Measurements from ENCODE around the gene FYCO1.

FYCO1 gene

DNA sequence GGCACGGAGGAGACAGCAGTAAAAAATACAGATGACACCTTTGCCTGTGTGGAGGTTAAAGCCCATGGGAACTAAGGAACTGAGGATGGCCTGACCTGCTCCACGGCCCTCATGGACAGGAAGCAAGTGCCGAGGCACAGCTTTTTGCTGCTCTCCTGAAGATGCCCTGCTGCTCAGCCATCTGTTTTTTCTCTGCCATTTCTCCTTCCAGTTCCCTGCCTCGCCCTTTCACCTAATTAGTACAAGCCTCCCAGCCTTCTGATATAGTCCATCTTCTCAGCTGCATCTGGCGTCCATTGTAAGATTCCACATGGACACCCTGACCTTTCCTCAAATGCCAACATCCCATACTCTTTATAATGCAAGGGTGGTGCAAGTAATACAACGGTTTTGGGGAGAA, 64.1 kb downstream of the FYCO1 start:
- no peaks in the 10 kb centered on the region for H3K27me3 ChIP-seq (ENCODE audit: insufficient read depth, low read length)
- no peak overlapping the region for H3K4me3 ChIP-seq (ENCODE audit: low read depth, low read length)
- no peaks in the 10 kb centered on the region for H3K79me2 ChIP-seq (ENCODE audit: control insufficient read depth, insufficient read depth, low read length, unreplicated experiment)
- H3K36me3 ChIP-seq (ENCODE audit: insufficient read depth, low read length), result peaks cover 10% of the 10 kb centered on the region
- H2AFZ ChIP-seq (ENCODE audit: low read length, unreplicated experiment), result no peak overlapping the region
- H3K4me1 ChIP-seq (ENCODE audit: control insufficient read depth, insufficient read depth, low read length, unreplicated experiment), result peaks cover 5% of the 10 kb centered on the region
- no peak overlapping the region for H3K27ac ChIP-seq (ENCODE audit: low read depth, low read length)

- Histone ChIP-seq H3K36me3 (ENCODE audit: insufficient read depth, low read length) (peaks cover 5% of the 10 kb centered on the region; the same call in 1 of the 2 replicates), H3K4me1 (ENCODE audit: control insufficient read depth, insufficient read depth, low read length, unreplicated experiment) (peaks cover 7% of the 10 kb centered on the region), H3K27ac (ENCODE audit: low read depth, low read length) (no peak overlapping the region), H3K4me3 (ENCODE audit: low read depth, low read length) (no peak overlapping the region), H3K27me3 (ENCODE audit: insufficient read depth, low read length) (no peaks in the 10 kb centered on the region), H2AFZ (ENCODE audit: low read length, unreplicated experiment) (no peak overlapping the region), H3K79me2 (ENCODE audit: control insufficient read depth, insufficient read depth, low read length, unreplicated experiment) (no peaks in the 10 kb centered on the region)
Measured at GRCh38 chr3:45929042-45929679, 66.5 kb downstream of the FYCO1 start.

DNA sequence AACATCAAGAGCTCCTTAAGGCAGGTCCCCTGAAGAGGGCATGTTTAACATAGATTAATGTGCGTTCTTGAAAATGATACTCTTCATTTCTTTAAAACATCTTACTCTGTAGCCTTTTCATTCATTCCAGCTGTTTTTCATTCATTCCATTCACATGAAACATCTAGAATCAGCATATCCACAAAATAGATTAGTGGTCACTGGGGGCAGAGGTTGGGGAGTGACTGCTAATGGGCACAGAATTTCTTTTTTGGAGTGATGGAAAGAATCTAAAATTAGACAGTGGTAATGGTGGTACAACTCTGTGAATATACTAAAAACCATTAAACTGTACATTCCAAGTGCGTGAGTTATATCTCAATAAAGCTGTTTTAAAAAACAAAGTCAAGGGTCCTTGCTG, 67.7 kb downstream of the FYCO1 start:
- H3K79me2 ChIP-seq (ENCODE audit: control insufficient read depth, insufficient read depth, low read length, unreplicated experiment), result no peaks in the 10 kb centered on the region
- no peaks in the 10 kb centered on the region for H3K27me3 ChIP-seq (ENCODE audit: insufficient read depth, low read length)
- no peak overlapping the region for H2AFZ ChIP-seq (ENCODE audit: low read length, unreplicated experiment)
- H3K4me1 ChIP-seq (ENCODE audit: control insufficient read depth, insufficient read depth, low read length, unreplicated experiment), result peaks cover 13% of the 10 kb centered on the region
- H3K36me3 ChIP-seq (ENCODE audit: insufficient read depth, low read length), result peaks cover 12% of the 10 kb centered on the region; the same call in 1 of the 2 replicates
- H3K4me3 ChIP-seq (ENCODE audit: low read depth, low read length), result no peak overlapping the region
- H3K27ac ChIP-seq (ENCODE audit: low read depth, low read length), result no peak overlapping the region

DNA sequence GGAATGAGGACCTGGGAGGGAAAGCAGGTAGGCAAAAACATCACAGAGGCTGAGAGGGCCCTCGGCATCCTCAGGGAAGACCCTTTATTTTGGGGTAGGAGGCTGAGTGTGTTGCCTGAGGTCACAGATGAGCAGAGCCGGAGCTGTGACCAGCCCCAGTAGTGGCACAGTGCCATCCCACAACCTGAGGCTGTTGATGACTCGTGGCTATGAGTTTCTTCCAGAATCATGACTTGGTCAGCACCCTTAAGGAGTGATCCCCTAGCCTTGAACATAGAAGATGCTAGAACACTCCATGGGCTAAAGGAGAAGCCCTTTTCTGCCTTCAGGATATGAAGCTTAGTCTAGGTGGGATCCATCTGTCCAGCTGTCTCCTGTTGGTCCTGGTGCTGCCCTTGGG, 71.9 kb downstream of the FYCO1 start:
- H3K79me2 ChIP-seq (ENCODE audit: control insufficient read depth, insufficient read depth, low read length, unreplicated experiment), result no peaks in the 10 kb centered on the region
- no peaks in the 10 kb centered on the region for H3K27me3 ChIP-seq (ENCODE audit: insufficient read depth, low read length)
- peaks cover 8% of the 10 kb centered on the region; the same call in 1 of the 2 replicates for H3K36me3 ChIP-seq (ENCODE audit: insufficient read depth, low read length)
- peaks cover 13% of the 10 kb centered on the region for H3K4me1 ChIP-seq (ENCODE audit: control insufficient read depth, insufficient read depth, low read length, unreplicated experiment)
- H3K4me3 ChIP-seq (ENCODE audit: low read depth, low read length), result no peak overlapping the region
- no peak overlapping the region for H3K27ac ChIP-seq (ENCODE audit: low read depth, low read length)
- no peak overlapping the region for H2AFZ ChIP-seq (ENCODE audit: low read length, unreplicated experiment)

GRCh38 chr3:45922950-45923590, 72.6 kb downstream of the FYCO1 start:
- H3K79me2 ChIP-seq (ENCODE audit: control insufficient read depth, insufficient read depth, low read length, unreplicated experiment), result no peaks in the 10 kb centered on the region
- H3K4me1 ChIP-seq (ENCODE audit: control insufficient read depth, insufficient read depth, low read length, unreplicated experiment), result peaks cover 12% of the 10 kb centered on the region
- H3K36me3 ChIP-seq (ENCODE audit: insufficient read depth, low read length), result peaks cover 8% of the 10 kb centered on the region; the same call in 1 of the 2 replicates
- H3K4me3 ChIP-seq (ENCODE audit: low read depth, low read length), result no peak overlapping the region
- no peak overlapping the region for H2AFZ ChIP-seq (ENCODE audit: low read length, unreplicated experiment)
- no peak overlapping the region for H3K27ac ChIP-seq (ENCODE audit: low read depth, low read length)
- no peaks in the 10 kb centered on the region for H3K27me3 ChIP-seq (ENCODE audit: insufficient read depth, low read length)

- Histone ChIP-seq H3K27ac (ENCODE audit: low read depth, low read length) (no peak overlapping the region), H3K36me3 (ENCODE audit: insufficient read depth, low read length) (peaks cover 8% of the 10 kb centered on the region; the same call in 1 of the 2 replicates), H3K4me1 (ENCODE audit: control insufficient read depth, insufficient read depth, low read length, unreplicated experiment) (peaks cover 7% of the 10 kb centered on the region), H3K79me2 (ENCODE audit: control insufficient read depth, insufficient read depth, low read length, unreplicated experiment) (no peaks in the 10 kb centered on the region), H3K4me3 (ENCODE audit: low read depth, low read length) (no peak overlapping the region), H3K27me3 (ENCODE audit: insufficient read depth, low read length) (no peaks in the 10 kb centered on the region), H2AFZ (ENCODE audit: low read length, unreplicated experiment) (no peak overlapping the region)
Measured at GRCh38 chr3:45922039-45922326, 73.6 kb downstream of the FYCO1 start.

DNA sequence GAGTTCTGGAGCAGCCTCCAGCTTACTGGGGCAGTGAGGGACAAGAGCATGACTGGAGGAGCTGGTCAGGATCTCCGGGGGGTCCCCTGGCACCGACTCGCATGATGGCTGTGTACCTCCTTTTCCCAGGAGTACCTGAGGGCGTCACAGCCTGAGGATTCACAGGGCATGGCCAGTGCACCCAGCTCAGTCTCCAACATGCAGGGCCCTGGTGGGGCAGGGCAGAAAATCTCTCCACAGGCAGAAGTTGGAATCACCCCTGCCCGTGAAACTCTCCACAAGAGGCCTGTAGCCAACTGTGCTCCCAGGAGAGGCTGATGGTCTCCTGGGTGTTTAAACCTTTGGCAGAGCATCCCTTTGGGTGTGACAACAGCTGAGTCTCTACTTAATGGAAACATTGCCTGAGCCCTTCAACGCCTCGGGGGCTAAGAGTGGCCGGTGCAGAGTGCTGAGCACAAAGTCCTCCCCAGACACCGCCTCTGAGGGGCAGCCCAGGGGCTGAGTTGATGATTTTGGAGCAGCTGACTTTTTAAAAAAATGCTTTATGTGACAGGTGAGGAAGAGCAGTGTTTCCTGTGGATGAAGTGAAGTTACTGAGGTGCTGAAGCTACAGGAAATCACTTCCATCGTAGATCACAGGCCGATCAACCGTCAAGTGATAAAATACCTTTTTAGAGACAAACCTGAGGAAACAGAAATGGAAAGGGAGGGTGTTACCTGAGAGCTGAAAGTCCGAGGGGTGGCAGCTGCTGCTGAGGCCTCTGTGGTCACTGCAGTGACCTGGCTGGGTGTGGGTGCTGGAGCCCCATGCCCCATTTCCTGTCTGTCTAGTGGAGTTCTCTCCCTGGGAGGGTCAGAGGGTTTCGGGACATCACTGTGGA, 74.2 kb downstream of the FYCO1 start:
- Histone ChIP-seq H3K4me3 (ENCODE audit: low read depth, low read length) (no peak overlapping the region), H3K36me3 (ENCODE audit: insufficient read depth, low read length) (peaks cover 8% of the 10 kb centered on the region; the same call in 1 of the 2 replicates), H3K79me2 (ENCODE audit: control insufficient read depth, insufficient read depth, low read length, unreplicated experiment) (no peaks in the 10 kb centered on the region), H3K4me1 (ENCODE audit: control insufficient read depth, insufficient read depth, low read length, unreplicated experiment) (peaks cover 7% of the 10 kb centered on the region), H2AFZ (ENCODE audit: low read length, unreplicated experiment) (no peak overlapping the region), H3K27me3 (ENCODE audit: insufficient read depth, low read length) (no peaks in the 10 kb centered on the region), H3K27ac (ENCODE audit: low read depth, low read length) (no peak overlapping the region)

DNA sequence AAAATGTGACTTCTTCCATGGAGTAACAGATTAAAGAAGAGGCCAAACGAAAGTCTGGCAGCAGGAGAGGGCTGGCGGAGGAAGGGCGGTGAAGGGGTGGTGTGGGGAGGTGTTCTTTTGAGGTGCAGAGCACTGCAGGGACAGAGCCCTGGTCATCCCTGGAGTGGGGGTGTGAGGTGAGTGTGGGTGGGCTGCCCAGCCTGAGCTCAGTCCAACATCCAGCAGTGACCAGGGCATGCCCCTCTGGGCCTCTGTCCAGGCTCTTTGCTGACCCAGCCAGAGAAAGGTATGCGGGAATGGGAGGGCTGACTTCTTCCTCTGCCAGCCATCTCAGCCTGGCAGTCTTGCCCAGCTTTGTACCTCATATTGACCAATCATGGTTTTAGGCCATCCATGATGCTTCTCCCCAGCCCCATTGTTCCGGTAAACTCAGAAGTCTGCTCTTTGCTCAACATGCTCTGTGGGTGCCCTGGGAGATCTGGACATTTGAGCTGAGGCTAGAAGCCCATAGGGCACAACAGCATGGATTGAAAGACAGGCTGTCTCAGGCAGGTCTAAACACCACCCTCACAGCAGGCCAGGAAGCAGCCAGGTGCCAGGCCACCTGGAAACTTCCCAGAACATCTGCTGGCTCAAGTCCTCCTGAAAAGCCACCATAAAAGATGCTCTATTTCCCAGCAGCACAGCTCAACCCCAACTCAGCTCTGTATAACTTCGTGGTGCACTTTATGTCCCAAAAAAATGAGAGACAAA, 78.3 kb downstream of the FYCO1 start:
- Histone ChIP-seq H2AFZ (ENCODE audit: low read length, unreplicated experiment) (no peak overlapping the region), H3K4me3 (ENCODE audit: low read depth, low read length) (no peak overlapping the region), H3K27me3 (ENCODE audit: insufficient read depth, low read length) (no peaks in the 10 kb centered on the region), H3K27ac (ENCODE audit: low read depth, low read length) (no peak overlapping the region), H3K4me1 (ENCODE audit: control insufficient read depth, insufficient read depth, low read length, unreplicated experiment) (peaks cover 11% of the 10 kb centered on the region), H3K36me3 (ENCODE audit: insufficient read depth, low read length) (no peaks in the 10 kb centered on the region), H3K79me2 (ENCODE audit: control insufficient read depth, insufficient read depth, low read length, unreplicated experiment) (no peaks in the 10 kb centered on the region)

- Histone ChIP-seq H3K36me3 (ENCODE audit: insufficient read depth, low read length) (no peaks in the 10 kb centered on the region), H3K79me2 (ENCODE audit: control insufficient read depth, insufficient read depth, low read length, unreplicated experiment) (no peaks in the 10 kb centered on the region), H2AFZ (ENCODE audit: low read length, unreplicated experiment) (no peak overlapping the region), H3K4me1 (ENCODE audit: control insufficient read depth, insufficient read depth, low read length, unreplicated experiment) (peaks cover 11% of the 10 kb centered on the region), H3K4me3 (ENCODE audit: low read depth, low read length) (peak overlapping the region; percentile 23), H3K27me3 (ENCODE audit: insufficient read depth, low read length) (no peaks in the 10 kb centered on the region), H3K27ac (ENCODE audit: low read depth, low read length) (peak overlapping the region; percentile 17; the same call in 1 of the 2 replicates)
Measured at GRCh38 chr3:45915518-45916231, 79.9 kb downstream of the FYCO1 start.

DNA sequence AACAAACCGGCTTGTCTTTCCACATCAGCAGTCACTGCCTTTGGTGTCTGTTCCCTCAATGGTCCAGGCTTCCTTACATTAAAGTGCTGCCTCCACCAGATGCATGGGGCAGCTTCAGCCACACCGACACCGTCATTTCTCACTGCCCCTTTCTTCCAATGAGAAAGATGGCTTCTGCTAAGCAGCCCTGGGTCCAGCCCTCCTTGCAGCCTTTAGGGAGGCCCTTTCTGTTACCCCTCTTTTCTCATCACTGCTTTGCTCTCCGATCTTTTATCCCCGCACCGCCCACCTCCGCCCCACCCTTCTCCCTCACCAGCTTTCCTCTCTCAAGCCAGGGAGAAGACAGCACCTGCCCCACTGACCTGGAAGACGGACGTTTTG, 80.6 kb downstream of the FYCO1 start:
- Histone ChIP-seq H3K27ac (ENCODE audit: low read depth, low read length) (no peak overlapping the region), H3K79me2 (ENCODE audit: control insufficient read depth, insufficient read depth, low read length, unreplicated experiment) (no peaks in the 10 kb centered on the region), H3K27me3 (ENCODE audit: insufficient read depth, low read length) (no peaks in the 10 kb centered on the region), H3K4me1 (ENCODE audit: control insufficient read depth, insufficient read depth, low read length, unreplicated experiment) (peaks cover 11% of the 10 kb centered on the region), H2AFZ (ENCODE audit: low read length, unreplicated experiment) (no peak overlapping the region), H3K36me3 (ENCODE audit: insufficient read depth, low read length) (no peaks in the 10 kb centered on the region), H3K4me3 (ENCODE audit: low read depth, low read length) (no peak overlapping the region)

Measured in ACC112 (cell line).